Stimulated activated CD4-positive, alpha-beta T cell treated with anti-CD3 and anti-CD28 coated beads, Interleukin-4, amount 100 ng/mL, for 48 hours (primary cell): Measurements from ENCODE around the gene ATAD2B.
"Not testable (repeated sequence)": the region's sequence is repeated elsewhere in the genome, so short reads cannot be mapped to it uniquely, and the experiment has no call there.

Source experiments
- DNase-seq, 2 donors: peaks; one replicate each; pipeline ENCODE4 v3.0.0-alpha.2; 2020; ENCODE audit warnings: low read depth in 2 of 2

Gene ATAD2B

DNA sequence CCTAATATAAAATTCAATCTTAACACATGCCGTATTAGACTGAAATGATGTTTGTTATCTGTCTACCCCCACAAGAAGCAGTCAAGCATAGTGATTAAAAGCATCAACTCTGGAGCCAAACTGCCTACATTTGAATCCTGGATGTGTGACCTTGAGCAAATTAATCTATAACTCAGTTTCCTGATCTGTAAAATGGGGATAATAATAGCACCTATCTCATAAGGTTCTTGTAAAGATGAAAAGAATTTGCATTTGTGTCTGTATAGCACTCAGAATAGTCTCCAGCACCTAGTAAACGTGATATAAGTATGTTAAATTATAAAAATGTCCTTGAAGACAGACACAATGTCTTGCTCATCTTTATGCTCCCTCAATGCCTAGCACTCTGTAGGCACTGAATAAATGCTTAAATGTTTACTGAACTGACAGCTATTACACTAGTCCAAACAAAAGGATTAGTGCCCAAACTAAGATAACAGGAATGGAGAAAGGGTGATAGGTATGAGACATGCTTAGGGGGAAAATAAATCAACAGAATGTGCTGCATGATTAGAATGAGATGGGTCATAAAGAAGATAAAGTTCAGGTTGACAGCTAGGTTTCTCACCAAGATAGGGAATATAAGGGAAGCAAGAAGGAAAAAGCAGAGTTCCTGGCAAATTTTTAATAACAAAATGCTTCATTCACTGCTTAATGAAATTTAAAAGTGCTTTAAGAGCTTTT, 180.6 kb downstream of the ATAD2B start:
- no peak for DNase-seq

DNA sequence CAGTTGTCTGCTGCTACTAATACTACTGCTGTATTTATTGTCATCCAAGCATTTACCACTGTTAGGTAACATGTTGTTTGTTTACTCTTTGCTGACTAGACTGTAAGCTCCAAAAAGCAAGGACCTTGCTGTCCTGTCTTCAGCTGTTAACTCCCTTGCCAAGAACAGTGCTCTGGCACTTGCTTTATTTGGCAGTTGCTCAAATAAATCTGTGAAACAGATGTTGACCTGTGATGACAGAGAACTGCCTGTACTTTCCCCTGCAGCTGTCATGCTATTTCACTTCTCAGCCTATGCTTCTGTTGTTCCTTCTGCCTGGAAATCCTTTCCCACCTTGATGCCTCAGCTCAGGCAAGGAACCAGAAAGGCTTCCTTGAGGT, 181.2 kb downstream of the ATAD2B start:
- no peak for DNase-seq

DNA sequence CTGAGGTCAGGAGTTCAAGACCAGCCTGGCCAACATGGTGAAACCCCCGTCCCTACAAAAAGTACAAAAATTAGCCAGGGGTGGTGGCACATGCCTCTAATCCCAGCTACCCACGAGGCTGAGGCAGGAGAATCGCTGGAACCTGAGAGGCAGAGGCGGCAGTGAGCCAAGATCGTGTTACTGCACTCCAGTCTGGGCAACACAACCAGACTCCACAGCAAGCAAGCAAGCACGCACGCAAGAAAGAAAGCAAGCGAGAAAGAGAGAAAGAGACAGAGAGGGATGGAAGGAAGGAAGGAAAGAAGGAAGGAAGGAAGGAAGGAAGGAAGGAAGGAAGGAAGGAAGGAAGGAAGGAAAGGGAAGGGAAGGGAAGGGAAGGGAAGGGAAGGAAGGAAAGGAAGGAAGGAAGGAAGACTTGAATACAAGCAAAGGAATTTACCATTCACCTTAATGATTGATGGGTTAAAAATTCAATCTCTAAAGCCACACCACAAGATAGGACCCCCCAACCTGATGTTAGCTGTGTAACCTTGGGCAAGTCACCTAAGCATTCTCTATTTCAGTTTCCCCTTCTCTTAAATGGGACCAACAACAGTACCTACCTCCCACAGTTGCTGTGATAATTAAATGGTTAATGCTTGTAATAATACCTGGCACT, 181.7 kb downstream of the ATAD2B start:
- no peak for DNase-seq

DNA sequence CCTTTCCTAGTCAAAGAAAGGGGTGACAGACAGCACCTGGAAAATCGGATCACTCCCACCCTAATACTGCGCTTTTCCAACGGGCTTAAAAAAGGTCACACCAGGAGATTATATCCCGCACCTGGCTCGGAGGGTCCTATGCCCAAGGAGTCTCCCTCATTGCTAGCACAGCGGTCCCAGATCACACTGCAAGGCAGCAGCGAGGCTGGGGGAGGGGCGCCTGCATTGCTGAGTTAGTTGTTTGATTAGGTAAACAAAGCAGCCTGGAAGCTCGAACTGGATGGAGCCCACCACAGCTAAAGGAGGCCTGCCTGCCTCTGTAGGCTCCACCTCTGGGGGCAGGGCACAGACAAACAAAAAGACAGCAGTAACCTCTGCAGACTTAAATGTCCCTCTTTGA, 190.1 kb downstream of the ATAD2B start:
- not testable (repeated sequence) for DNase-seq

DNA sequence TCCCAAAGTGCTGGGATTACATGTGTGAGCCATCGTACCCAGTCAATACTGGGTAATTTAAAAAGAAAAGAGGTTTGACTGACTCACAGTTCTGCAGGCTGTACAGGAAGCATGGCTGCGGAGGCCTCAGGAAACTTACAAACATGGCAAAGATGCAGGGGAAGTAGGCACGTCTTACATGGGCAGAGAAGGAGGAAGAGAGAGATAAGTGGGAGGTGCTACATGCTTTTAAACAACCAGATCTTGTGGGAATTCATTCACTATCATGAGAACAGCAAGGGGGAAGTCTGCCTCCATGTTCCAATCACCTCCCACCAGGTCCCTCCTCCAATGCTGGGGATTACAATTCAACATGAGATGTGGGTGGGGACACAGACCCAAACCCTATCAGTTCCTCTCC, 192.5 kb downstream of the ATAD2B start:
- DNase-seq = no peak

DNA sequence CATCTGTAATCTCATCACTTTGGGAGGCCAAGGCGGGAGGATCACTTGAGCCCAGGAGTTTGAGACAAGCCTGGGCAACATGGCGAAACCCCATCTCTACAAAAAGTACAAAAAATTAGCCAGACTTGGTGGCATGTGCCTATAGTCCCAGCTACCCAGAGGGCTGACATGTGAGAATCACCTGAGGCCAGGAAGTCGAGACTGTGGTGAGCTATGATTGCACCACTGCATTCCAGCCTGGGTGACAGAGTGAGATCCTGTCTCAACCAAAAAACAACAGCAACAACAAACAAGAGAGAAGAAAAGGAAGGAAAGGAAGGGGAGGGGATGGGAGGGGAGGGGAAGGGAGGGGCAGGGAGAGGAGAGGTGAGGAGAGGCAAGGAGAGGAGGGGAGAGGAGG, 203.9 kb downstream of the ATAD2B start:
- not testable (repeated sequence) for DNase-seq

DNA sequence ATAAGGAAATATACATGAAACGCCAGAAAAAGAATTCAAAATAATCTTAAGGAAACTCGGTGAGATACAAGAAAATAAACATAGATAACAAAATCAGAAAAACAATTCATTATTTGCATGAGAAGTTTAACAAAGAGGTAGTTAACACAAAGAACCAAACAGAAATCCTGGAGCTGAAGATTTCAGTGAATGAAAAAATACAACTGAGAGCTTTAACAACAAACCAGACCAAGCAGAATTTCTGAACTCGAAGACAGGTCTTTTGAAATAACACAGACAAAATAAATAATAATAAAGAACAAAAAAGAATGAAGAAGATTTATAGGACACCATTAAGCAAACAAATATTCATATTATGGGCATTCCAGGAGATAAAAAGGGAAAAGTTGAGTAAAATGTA, 204.7 kb downstream of the ATAD2B start:
- no peak for DNase-seq

DNA sequence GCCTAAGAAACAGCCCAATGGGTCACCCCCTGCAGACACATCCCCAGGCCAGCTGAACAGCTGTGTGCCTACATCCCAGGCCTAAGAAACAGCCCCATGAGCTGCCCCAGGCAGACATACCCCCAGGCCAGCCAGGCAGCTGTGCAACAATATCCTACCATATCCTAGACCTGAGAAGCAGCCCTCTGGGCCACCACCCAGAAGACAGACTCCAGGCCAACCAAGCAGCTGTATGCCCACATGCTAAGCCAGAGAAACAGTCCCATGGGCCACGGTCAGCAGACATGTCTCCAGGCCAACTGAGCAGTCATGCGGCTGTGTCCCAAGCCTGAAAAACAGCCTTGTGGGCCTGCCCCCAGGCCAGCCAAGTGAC, 205.5 kb downstream of the ATAD2B start:
- no peak for DNase-seq

DNA sequence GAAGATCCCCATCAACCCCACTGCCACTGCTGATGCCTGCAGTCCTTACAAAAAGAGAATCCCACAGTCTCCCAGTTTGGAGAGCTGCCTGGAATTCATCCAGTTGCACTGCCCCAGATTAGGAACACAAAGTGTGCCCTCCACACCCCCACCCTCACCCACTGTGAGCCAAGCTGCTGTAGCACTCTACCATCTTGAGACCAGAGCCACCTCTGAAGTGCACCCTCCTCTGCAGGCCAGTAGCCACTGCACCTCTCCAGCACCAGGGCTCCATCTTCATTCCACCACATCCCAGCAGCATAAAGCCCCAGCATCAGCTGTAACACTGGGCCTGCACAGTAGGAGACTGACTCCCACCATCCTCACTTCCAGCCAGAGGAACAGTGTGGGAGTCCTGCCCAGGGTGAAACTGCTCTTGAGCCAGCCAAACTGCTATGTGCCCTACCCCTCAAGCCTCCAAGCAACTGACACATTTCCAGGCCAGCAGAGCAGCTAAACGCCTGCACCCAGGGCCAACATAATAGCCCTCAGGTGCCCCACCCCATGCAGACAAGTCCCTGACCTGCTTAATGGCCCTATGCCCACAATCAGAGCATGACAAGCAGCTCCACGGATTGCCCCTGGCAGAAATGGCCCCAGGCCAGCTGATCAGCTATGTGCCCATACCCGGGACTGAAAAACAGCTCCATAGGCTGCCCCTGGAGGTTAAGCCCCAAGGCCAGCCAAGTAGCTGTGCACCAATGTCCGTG, 206.0 kb downstream of the ATAD2B start:
- no peak for DNase-seq

DNA sequence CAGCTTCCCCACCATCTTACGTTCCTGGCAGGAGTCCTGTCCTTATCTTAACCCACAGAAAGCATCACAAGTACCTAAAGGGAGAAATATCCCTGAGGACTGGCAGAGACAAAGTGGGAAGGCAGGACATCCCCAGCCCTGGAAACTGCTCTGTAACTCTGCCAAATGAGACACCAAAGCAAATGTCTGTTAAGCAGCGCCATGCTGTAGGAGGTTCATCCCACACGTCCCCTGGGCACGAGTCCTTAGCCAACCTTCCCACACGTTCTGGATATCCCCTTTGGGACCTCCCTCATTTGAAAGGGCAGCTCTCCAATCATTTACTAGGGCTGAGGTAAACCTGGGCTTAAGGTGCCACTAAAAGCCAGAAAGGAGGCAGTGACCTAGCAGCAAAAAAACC, 207.2 kb downstream of the ATAD2B start:
- DNase-seq = no peak

DNA sequence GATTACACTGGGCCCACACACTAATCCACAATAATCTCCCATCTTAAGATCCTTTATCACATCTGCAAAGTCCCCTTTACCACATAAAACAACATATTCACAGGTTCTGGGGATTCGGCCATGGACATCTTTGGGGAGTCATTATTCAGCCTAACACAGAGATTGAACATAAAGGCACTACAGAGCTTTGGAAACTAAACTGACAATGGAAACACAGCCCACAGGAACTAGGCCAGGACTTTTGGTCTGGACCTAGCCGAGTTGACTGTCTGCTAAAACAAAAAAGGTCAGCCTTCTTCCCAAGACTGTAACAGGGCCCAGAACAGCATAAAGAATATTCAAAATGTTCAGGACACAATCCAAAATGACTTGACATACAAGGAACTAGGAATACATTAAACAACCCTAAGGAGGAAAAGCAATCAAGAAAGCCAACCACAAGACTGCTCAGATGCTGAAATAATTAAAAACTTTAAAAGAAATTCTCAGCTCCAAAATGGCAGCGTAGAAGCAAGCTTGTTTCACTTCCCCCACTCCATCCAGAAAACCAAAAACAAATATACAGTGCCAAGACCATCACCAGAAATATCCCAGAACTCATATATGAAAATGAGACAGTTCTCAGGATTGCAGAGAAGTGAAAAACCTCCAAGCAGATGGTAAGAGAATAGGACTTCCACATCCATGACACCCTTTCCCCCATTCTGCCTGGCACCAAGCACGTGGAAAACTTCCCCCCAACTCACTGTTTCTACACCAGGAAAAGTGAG, 207.8 kb downstream of the ATAD2B start:
- DNase-seq = no peak

DNA sequence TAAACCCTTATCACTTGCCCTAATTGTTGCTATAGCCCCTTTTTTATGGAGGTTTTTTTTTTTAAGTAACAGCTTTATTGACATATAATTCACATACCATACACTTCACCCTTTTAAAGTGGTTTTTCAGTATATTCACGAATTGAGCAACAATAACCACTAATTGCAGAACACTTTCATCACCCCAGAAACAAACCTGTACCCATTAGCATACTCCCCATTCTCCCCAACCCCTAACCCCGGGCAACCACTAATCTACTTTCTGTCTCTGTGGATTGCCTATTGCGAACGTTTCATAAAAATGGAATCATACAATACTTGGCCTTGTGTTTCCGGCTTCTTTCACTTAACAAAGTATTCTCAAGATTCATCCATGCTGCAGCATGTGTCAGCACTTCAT, 213.6 kb downstream of the ATAD2B start:
- DNase-seq = no peak

DNA sequence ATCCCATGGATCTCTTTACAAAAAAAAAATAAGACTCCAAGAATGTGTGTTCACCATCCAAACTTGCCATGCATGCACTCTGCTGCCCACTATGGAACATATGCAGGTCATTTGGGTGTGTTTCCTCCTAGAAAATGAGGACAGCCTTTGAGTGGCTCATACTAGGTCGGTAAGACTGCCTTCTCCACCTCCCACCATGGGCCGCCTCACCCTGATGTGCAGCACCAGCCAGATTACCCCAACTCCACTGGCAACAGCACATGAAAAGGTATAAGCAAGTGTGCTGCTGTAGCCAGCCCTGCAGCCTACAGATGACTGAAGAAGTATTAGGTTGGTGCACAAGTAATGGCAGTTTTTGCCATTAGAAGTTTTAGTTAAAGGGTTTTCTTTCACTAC, 214.2 kb downstream of the ATAD2B start:
- DNase-seq = no peak

DNA sequence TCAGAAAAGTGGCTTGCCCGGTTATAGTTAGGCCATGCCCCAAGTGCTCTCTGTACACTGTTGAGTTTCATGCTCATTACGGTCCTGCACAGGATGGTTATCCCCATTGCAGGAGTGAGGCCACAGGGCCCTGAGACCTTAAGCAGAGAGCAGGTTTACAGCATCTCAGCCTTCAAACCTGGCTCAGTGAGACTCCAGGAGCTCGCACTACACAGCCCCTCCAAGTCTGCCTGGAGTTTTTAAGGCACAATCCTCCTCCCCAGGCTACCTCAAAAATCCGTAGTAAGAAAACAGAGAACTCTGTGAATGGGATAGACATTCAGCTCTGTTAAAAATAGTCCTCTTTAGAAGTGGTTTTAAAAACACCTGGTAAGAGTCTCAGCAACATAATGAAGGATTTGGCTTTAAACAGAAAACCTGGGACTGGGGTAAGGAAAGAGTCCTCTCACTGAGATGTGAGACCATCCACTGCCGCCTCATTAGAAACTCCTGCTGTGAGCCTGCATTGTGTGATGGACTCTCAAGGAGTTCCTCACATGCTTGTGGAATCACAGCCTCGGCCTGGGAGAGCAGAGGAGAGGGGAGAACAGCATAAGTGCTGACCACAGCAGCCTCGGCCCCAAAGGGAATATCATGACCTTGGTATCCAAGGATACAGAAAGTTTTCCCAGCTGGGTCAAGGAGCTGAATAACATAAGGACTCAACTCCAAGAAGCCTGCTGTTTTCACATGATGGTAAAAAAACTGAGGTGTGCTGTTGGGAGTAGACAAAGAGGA, 214.8 kb downstream of the ATAD2B start:
- no peak for DNase-seq

DNA sequence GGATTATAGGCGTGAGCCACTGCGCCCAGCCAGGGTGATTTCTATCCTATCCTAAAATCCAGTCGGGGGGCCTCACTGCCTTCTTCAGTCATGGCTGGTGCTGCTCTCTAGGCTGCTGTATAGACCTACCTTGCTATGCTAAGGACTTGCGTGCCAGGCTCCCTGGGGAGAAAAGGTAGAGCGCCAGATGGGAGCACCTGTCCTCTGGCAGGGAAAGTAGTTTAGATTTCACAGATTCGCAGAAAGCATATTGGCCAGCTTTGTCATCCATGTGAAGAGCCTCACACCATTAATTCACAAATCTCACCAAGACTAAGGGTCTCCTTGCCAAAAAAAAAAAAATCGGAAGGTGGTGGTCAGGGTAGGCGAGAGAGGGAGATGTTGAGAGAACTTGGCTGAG, 217.6 kb downstream of the ATAD2B start:
- DNase-seq = no peak

DNA sequence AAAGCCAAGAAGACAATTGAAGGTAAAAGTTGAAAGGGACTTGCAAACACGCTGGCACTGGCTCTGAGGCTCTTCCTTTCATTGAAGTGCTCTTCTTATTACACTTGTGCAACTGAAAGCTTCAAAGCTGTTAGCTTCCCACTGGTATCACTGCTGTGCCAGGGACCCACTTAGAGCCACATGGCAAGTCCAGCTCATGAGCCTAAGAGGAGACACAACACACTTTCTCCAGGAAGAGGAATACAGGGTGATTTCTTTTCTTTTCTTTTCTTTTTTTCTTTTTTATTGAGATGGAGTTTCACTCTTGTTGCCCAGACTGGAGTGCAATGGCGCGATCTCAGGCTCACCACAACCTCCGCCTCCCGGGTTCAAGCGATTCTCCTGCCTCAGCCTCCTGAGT, 218.2 kb downstream of the ATAD2B start:
- no peak for DNase-seq

DNA sequence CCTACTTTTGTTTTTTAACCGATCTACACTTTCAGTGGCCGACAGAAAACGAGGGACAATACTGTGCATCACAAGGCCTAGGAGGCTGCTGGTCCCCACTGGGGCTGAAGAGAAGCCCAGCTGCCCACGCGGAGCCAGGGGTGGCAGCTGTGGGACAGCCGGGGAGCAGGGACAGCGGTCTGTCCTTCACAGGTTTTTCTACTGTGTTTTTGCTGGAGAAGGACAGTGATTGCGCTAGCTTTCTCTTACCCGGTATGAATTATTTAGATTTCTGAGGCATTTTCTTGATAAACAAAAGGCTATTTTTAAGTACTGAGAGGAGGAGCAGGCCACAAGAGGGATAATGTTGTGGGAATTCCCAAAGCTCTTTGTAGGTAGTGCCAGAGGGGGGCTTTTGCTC, 219.8 kb downstream of the ATAD2B start:
- DNase-seq = no peak

DNA sequence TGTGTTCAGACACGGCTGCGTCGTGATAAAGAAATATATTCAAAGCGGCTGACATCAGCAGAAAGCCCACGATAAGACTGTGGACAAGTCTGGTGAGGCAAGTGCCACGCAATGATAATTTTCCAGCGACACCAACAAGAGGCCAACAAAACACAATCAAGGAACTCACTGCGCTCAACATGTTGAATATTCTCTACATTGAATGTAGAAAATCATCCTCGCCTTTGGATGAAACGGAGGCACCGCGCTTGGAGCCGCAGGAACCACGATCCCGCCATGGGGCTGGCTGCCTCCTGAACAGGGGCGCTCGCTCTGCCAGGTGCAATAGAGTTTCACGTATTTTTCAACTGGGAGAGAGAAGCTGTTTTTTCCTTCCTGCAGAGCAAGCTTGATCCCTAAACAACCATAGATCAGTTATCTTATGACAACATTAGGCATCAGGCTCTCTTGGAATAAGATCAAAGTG, 220.3 kb downstream of the ATAD2B start:
- no peak for DNase-seq

DNA sequence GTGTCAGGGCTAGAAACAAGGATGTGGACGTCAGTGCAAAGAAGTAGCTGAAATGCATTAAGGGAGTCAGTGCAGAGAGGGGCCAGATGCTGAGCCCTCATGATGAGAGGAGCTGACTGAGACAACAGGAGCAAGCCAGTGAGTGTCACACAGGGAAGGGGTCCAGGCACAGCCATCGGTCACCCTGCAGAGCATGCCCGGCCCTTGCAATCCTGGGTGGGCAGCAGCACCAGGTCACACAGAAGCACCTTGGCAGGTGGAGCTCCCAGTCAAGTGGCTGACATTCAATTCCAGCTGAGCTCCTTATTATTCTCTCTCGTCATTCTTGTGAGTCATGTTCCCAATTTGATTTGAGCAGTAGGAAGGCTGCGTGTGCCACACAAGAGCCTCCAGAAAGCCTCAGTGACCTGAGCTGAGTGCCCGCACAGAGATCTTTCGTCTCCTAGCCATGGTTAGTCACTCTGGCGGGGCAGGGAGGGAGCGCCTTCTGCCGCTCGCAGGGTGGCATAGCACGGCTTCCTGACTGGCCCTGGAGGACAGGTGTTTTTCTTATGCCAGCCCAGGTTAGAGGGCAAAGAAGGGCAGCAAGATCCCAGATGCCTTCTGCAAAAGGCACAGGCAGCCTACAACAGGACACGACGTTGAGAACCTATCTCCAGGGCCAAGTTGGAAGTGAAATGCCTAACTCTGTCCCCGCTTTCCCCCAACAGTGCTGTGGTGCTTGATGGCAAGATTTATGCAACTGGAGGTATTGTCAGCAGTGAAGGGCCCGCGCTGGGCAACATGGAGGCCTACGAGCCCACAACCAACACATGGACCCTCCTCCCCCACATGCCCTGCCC, 220.9 kb downstream of the ATAD2B start:
- no peak for DNase-seq

DNA sequence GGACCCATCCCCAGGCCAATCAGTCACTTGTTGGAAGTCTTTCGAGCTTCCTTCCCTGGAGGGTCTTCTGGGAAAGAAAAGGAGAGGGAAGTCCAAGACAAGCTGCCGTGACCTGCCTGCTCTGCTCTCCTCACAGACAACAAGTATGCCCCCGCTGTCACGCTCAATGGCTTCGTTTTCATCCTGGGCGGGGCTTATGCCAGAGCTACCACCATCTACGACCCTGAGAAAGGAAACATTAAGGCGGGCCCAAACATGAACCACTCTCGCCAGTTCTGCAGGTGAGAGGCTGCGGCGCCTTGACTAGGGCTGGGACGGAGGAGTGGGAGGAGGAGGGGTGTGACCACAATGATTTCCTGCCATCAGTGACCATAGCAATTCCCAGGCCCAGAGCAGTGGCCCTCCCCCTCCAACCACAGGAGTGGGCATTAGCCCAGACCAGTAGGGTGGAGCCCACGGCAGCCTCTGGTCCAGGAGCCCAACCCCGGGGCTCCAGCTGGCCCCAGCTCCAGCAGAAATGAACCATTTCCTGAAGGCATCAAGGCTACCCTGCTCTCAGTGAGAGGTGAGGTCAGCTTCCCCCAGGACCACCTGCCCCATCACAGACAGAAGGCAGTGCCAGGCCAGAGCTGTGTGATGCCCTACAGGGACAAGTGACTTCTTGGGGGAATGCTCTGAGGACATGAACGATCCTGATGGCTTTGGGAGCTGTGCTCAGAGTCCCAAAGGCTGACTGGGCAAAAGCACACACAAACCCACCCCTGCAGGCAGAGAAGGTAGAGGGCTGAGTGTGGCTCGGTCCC, 223.1 kb downstream of the ATAD2B start:
- DNase-seq = no peak
